Loucy (cell line): ENCODE results near the gene DOCK9.

Experiments
- EZH2phosphoT487 ChIP-seq: fragments of 200-600 bp; IDR thresholded peaks from 2 replicates; pipeline ENCODE4 v1.6.1; 2018; ENCODE audit warnings: antibody characterized with exemption, mild to moderate bottlenecking, moderate library complexity, borderline replicate concordance
- TF ChIP-seq, protein P1 (sequence below): fragments of 200-600 bp; sonication (generic); conservative IDR thresholded peaks from 2 replicates; pipeline ENCODE4 v1.5.1; 2014; ENCODE audit warnings: mild to moderate bottlenecking, antibody characterized with exemption, low read length

- TF ChIP-seq, protein P1, sequence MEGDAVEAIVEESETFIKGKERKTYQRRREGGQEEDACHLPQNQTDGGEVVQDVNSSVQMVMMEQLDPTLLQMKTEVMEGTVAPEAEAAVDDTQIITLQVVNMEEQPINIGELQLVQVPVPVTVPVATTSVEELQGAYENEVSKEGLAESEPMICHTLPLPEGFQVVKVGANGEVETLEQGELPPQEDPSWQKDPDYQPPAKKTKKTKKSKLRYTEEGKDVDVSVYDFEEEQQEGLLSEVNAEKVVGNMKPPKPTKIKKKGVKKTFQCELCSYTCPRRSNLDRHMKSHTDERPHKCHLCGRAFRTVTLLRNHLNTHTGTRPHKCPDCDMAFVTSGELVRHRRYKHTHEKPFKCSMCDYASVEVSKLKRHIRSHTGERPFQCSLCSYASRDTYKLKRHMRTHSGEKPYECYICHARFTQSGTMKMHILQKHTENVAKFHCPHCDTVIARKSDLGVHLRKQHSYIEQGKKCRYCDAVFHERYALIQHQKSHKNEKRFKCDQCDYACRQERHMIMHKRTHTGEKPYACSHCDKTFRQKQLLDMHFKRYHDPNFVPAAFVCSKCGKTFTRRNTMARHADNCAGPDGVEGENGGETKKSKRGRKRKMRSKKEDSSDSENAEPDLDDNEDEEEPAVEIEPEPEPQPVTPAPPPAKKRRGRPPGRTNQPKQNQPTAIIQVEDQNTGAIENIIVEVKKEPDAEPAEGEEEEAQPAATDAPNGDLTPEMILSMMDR = no peak
- no peak for TF ChIP-seq EZH2phosphoT487
Observed at GRCh38 chr13:98809345-98809777, 168.5 kb downstream of the DOCK9 start.
